ENCODE data around the gene NCF1.
"Not testable (repeated sequence)": the region's sequence is repeated elsewhere in the genome, so short reads cannot be mapped to it uniquely, and the experiment has no call there.

NCF1 gene

GRCh38 chr7:74788369-74789150, 14.7 kb downstream of the NCF1 start:
- DNase-seq (ENCODE audit: low read depth) = peak; percentile 92

- not testable (repeated sequence) for DNase-seq (ENCODE audit: low read depth)
Observed at GRCh38 chr7:74789200-74789736, 15.5 kb downstream of the NCF1 start.

- not testable (repeated sequence) for DNase-seq (ENCODE audit: low read depth)
Observed at GRCh38 chr7:74797848-74798622, 24.2 kb downstream of the NCF1 start.

GRCh38 chr7:74798644-74799043, 24.8 kb downstream of the NCF1 start:
- DNase-seq (ENCODE audit: low read depth) = not testable (repeated sequence)

- DNase-seq (ENCODE audit: low read depth) = not testable (repeated sequence)
Observed at GRCh38 chr7:74815882-74816281, 42.1 kb downstream of the NCF1 start.

GRCh38 chr7:74820146-74820805, 46.5 kb downstream of the NCF1 start:
- DNase-seq (ENCODE audit: low read depth) = not testable (repeated sequence)

GRCh38 chr7:74821259-74821658, 47.4 kb downstream of the NCF1 start:
- not testable (repeated sequence) for DNase-seq (ENCODE audit: low read depth)

GRCh38 chr7:74829959-74830358, 56.1 kb downstream of the NCF1 start:
- not testable (repeated sequence) for DNase-seq (ENCODE audit: low read depth)

GRCh38 chr7:74830411-74830810, 56.6 kb downstream of the NCF1 start:
- DNase-seq (ENCODE audit: low read depth) = not testable (repeated sequence)

Measured in activated T-helper 1 cell treated with Interleukin-2 at 50 U/mL for 16 hours (primary cell).